Dermis microvascular lymphatic vessel endothelial cell (primary cell): Measurements from ENCODE around the gene EPS8L3. TPM values are rescaled to one million over a fixed set of nuclear protein-coding genes. Genes with fewer than 3 reads are reported as not detected.
A peak's percentile ranks its signal among the peaks of the same experiment; 100 is the strongest.

Source experiments
- DNase-seq, 2 donors: peaks; one replicate each; pipeline versions ENCODE4 v3.0.0 to v3.0.0-alpha.2; 2010; ENCODE audit warnings: low read depth in 2 of 2
- total RNA-seq: library from RNA; depleted of rRNA; stranded (reverse); fragments of >200 nt; gene quantifications from 2 replicates; pipeline ENCODE4 v1.2.1, GENCODE V29; 2014

EPS8L3 gene
- total RNA-seq, 1 donor from 2014 or later, result not detected

- peak; percentile 95 to 97 for DNase-seq
Measured at GRCh38 chr1:109793486-109794318, 30.0 kb upstream of the EPS8L3 start.

- no peak for DNase-seq
Measured at GRCh38 chr1:109793089-109793485, 29.4 kb upstream of the EPS8L3 start.

- DNase-seq, result peak; percentile 88 to 92
Measured at GRCh38 chr1:109792056-109792831, 28.5 kb upstream of the EPS8L3 start.

GRCh38 chr1:109791495-109792043 lies 27.8 kb upstream of the EPS8L3 start:
- DNase-seq, result peak in 1 of 2 donors; percentile 20

GRCh38 chr1:109790735-109791494 lies 27.2 kb upstream of the EPS8L3 start:
- DNase-seq, result peak; percentile 81 to 93

- no peak for DNase-seq
Measured at GRCh38 chr1:109790329-109790728, 26.6 kb upstream of the EPS8L3 start.

GRCh38 chr1:109789551-109790180 lies 25.9 kb upstream of the EPS8L3 start:
- DNase-seq, result no peak

GRCh38 chr1:109788695-109789521 lies 25.2 kb upstream of the EPS8L3 start:
- DNase-seq, result no peak

GRCh38 chr1:109787845-109788601 lies 24.3 kb upstream of the EPS8L3 start:
- DNase-seq, result no peak

- no peak for DNase-seq
Measured at GRCh38 chr1:109787211-109787844, 23.6 kb upstream of the EPS8L3 start.

GRCh38 chr1:109786531-109787021 lies 22.9 kb upstream of the EPS8L3 start:
- DNase-seq, result no peak

GRCh38 chr1:109786112-109786480 lies 22.4 kb upstream of the EPS8L3 start:
- DNase-seq, result no peak

- no peak for DNase-seq
Measured at GRCh38 chr1:109785446-109786111, 21.9 kb upstream of the EPS8L3 start.

- DNase-seq, result no peak
Measured at GRCh38 chr1:109784551-109785252, 21.0 kb upstream of the EPS8L3 start.

GRCh38 chr1:109783436-109783835 lies 19.7 kb upstream of the EPS8L3 start:
- peak in 1 of 2 donors; percentile 59 for DNase-seq

- DNase-seq, result no peak
Measured at GRCh38 chr1:109782927-109783326, 19.2 kb upstream of the EPS8L3 start.

GRCh38 chr1:109782514-109782913 lies 18.8 kb upstream of the EPS8L3 start:
- no peak for DNase-seq

GRCh38 chr1:109781806-109782205 lies 18.1 kb upstream of the EPS8L3 start:
- no peak for DNase-seq
